Neural progenitor cell (in vitro differentiated cells): ENCODE results near the gene PI4KB.

Source experiments
- EZH2 ChIP-seq: fragments of 200-600 bp; sonication (generic); IDR thresholded peaks from 2 replicates; pipeline ENCODE4 v1.6.1; 2017; ENCODE audit warnings: antibody characterized with exemption, mild to moderate bottlenecking, moderate library complexity
- EZH2phosphoT487 ChIP-seq: fragments of 200-600 bp; sonication (generic); IDR thresholded peaks from 2 replicates; pipeline ENCODE4 v1.6.1; 2017; ENCODE audit warnings: antibody characterized with exemption

DNA sequence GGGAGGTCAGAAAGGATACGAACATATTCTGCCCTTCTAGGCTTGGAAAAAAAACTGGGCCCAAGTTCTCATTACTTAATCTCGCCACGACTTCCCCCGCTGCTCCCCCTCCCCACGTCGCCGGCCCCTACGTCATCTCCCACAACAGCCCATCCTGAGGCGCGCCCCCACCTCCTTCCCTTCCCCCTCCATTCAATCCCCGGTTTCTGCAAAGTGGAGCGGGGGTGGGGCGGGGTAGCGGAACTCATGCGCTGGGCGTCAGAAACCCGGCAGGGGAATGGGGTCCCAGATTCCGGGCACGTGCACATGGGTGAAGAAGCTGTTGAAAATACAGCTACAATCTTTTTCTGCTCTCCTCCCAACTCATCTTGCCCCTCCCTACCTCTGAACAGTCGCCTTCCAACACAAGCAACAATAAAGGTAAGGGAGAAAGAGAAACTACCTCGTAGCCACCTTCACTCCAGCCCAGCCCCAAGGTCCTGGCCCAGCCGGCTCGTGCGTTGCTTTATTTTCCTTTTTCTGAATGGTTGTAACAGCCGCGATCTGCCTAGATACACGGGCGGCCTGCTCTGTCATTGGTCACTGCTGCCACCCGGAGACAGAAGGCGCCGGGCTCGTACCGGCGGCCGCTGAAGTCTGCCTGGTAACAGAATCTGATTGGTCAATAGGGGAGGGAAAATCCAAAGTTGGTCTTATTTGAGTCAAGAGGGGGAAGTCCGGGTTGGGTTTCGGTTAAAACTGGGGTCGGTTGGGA is 19.7 kb upstream of the PI4KB start, which contains the start of gene RFX5:
- TF ChIP-seq EZH2phosphoT487 (no peak), EZH2 (no peak)
